ENCODE data around the gene FAM50B.

GRCh38 chr6:3813918-3814317, 35.3 kb upstream of the FAM50B start:
- TF ChIP-seq, protein P1, sequence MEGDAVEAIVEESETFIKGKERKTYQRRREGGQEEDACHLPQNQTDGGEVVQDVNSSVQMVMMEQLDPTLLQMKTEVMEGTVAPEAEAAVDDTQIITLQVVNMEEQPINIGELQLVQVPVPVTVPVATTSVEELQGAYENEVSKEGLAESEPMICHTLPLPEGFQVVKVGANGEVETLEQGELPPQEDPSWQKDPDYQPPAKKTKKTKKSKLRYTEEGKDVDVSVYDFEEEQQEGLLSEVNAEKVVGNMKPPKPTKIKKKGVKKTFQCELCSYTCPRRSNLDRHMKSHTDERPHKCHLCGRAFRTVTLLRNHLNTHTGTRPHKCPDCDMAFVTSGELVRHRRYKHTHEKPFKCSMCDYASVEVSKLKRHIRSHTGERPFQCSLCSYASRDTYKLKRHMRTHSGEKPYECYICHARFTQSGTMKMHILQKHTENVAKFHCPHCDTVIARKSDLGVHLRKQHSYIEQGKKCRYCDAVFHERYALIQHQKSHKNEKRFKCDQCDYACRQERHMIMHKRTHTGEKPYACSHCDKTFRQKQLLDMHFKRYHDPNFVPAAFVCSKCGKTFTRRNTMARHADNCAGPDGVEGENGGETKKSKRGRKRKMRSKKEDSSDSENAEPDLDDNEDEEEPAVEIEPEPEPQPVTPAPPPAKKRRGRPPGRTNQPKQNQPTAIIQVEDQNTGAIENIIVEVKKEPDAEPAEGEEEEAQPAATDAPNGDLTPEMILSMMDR (IDR thresholded peaks at IDR 0.05): no peak
- no peak for TF ChIP-seq POLR2A (IDR thresholded peaks at IDR 0.05)

Measured in esophagus squamous epithelium (tissue), 4 donors.